Activated T-helper 1 cell treated with anti-CD3 and anti-CD28 coated beads, Interleukin-12 subunit alpha, Interleukin-12 subunit beta, Interleukin-2, Interleukin-4 antibody, amounts not matched to agents 30 ng/mL and 10 ng/mL and 1 ng/mL, durations not matched to agents 14 hours and 24 hours and 36 hours (primary cell): ENCODE data around the gene HNRNPD. TPM values are rescaled to one million over a fixed set of nuclear protein-coding genes. Genes with fewer than 3 reads are reported as not detected.
"Not testable (repeated sequence)": the region's sequence is repeated elsewhere in the genome, so short reads cannot be mapped to it uniquely, and the experiment has no call there.

Experiments used
- DNase-seq: peaks from one replicate; pipeline ENCODE4 v3.0.0; 2021; ENCODE audit warnings: low spot score
- H3K27ac Mint-ChIP-seq: one replicate; pipeline ENCODE4 v1.8.0; 2021; ENCODE audit warnings: mild to moderate bottlenecking, mixed read lengths
- H3K27me3 Mint-ChIP-seq: one replicate; pipeline ENCODE4 v1.8.0; 2022; ENCODE audit warnings: mild to moderate bottlenecking, moderate library complexity, mixed read lengths; ENCODE audit not compliant: insufficient read depth
- H3K36me3 Mint-ChIP-seq: one replicate; pipeline ENCODE4 v1.8.0; 2021; ENCODE audit warnings: low read depth, mixed read lengths
- H3K4me1 Mint-ChIP-seq: one replicate; pipeline ENCODE4 v1.8.0; 2021; ENCODE audit warnings: low read depth, mixed read lengths
- H3K4me3 Mint-ChIP-seq: one replicate; pipeline ENCODE4 v1.8.0; 2021; ENCODE audit warnings: mild to moderate bottlenecking, moderate library complexity, mixed read lengths
- H3K9me3 Mint-ChIP-seq: one replicate; pipeline ENCODE4 v1.8.0; 2021; ENCODE audit warnings: mixed read lengths
- intact Hi-C: fragments of 100-400 bp; cut with micrococcal nuclease; formaldehyde crosslinking; loops from one replicate; pipeline ENCODE4 v1.15.1; 2024
- total RNA-seq: library from RNA; stranded (reverse); gene quantifications from 2 replicates; pipeline ENCODE4 v1.2.3, GENCODE V29; 2022

HNRNPD gene, protein sequence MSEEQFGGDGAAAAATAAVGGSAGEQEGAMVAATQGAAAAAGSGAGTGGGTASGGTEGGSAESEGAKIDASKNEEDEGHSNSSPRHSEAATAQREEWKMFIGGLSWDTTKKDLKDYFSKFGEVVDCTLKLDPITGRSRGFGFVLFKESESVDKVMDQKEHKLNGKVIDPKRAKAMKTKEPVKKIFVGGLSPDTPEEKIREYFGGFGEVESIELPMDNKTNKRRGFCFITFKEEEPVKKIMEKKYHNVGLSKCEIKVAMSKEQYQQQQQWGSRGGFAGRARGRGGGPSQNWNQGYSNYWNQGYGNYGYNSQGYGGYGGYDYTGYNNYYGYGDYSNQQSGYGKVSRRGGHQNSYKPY
- 434 and 438 TPM in 2 replicates for total RNA-seq

DNA sequence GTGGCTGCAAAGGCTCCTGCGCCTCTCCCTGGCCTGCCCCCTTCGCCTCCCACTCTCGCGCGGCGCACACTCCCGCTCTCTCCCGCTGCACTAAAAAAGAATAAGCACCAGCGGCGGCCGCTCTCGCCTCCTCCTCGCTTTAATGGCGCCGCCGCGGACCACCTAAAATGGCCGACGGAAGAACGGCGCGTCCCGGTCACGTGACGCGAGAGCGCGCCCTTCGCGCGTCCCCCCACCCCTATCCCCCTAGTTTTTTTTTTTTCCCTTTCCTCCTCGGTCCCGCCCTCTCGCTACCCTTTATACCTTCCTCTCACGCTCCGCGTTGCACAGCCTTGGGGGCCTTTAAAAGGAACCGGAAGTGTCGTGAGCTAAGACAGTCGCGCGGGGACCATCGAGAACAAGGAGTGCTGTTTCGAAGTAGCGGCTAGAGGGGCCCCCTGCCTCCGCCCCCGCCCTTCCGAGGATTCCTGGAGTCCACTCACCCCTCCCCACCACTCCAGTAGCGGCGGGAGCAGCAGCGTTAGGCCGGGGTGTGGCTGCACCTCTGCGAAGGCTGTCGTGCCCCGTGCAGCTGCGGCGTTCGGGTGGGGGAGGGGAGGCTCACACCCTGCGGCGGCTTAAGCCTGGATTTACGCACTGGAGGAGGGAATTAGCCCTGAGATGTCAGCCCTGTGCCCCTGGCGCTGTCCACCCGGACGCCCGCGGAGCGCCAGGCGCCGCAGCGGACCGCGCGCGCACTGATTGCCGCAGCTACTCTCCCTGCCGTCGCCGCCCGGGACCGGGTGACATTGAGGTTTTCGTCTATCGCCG lies at the start of gene HNRNPD:
Gene HNRNPD (minus strand): TSS at position 176 of the 810 bp plus-strand sequence. CDS start 313 bp downstream, outside the sequence.
- H3K4me1 Mint-ChIP-seq: peaks cover 37% of the 10 kb centered on the region
- H3K27me3 Mint-ChIP-seq: peaks cover 2% of the 10 kb centered on the region
- DNase-seq: peak; percentile 92
- intact Hi-C loops: loop anchor here (1.0 to 10.0 kb wide), 13 partner anchors 21 to 1081 kb away; partner anchors contain the start of genes COQ2, HELQ, PLAC8 and RASGEF1B
- H3K36me3 Mint-ChIP-seq: peaks cover 44% of the 10 kb centered on the region
- no peaks in the 10 kb centered on the region for H3K9me3 Mint-ChIP-seq
- H3K4me3 Mint-ChIP-seq: peak within 1 kb of the TSS; percentile 99
- H3K27ac Mint-ChIP-seq: peak within 1 kb of the TSS; percentile 100

DNA sequence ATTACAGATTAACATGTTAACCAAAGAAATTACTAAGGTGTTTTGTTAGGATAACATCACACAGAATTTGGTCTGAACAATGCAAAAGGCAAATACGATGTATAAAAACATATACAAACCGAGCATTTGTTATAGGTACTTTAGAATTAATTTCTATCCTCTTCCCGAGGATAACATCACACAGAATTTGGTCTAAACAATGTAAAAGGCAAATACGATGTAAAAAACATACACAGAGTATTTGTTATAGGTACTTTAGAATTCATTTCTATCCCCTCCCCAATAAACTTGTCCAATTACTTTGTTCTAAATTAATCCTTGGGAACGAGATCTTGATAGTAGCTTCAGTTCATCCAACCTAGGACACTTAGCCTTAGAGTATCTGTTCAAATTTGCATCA lies 48.8 kb upstream of the HNRNPD start:
- Mint-ChIP-seq H3K4me1 (peaks cover 39% of the 10 kb centered on the region), H3K9me3 (no peaks in the 10 kb centered on the region), H3K27ac (no peak overlapping the region), H3K27me3 (peaks cover 14% of the 10 kb centered on the region), H3K4me3 (no peak overlapping the region), H3K36me3 (peaks cover 54% of the 10 kb centered on the region)
- intact Hi-C loops: no loop called here
- DNase-seq: no peak

DNA sequence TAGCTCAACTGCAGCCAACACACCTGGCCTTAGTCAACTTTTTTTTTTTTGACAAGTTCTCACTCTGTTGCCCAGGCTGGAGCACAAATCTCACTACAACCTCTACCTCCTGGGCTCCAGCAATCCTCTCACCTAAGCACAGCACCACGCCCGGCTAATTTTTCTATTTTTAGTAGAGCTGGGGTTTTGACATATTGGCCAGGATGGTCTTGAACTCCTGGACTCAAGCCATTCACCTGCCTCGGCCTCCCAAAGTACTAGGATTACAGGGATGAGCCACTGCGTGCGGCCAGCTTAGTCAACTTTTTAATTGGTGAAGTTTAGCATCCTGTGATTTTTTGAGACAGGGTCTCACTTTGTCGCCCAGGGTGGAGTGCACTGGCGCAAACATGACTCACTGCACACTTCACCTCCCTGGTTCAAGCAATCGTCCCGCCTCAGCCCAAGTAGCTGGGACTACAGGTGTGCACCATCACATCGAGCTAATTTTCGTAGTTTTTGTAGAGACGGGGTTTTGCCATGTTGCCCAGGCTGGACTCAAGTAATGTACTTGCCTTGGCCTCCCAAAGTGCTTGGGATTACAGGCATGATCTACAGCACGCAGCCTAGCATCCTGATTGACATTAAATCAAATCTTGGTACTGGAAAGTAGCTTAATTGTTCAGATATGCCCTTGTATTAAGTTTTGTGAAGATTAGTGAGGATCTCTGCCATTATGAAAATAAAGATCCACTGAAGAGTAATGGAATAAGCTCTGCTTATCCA lies 48.2 kb upstream of the HNRNPD start:
- Mint-ChIP-seq H3K4me1 (peaks cover 33% of the 10 kb centered on the region), H3K27me3 (peaks cover 18% of the 10 kb centered on the region), H3K4me3 (no peak overlapping the region), H3K36me3 (peaks cover 48% of the 10 kb centered on the region), H3K9me3 (no peaks in the 10 kb centered on the region), H3K27ac (no peak overlapping the region)
- no peak for DNase-seq
- intact Hi-C loops: no loop called here

DNA sequence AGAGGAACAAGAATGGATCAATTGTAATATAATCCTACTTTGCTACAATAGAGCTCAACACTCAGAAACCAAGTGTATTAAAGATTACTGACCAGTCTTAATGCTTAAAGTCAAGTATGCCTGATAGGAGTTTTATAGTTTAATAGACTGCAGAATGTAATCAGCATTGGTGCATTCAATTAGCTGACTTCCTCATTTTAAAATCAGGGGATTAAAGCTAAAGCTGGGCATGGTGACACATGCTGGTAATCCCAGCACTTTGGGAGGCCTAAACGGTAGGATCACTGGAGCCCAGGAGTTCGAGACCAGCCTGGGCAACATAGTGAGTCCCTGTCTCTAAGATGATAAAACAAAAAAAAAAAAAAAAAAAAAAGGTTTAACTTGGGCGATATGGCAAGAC lies 45.7 kb upstream of the HNRNPD start:
- no peaks in the 10 kb centered on the region for H3K9me3 Mint-ChIP-seq
- peaks cover 25% of the 10 kb centered on the region for H3K36me3 Mint-ChIP-seq
- no peak overlapping the region for H3K27ac Mint-ChIP-seq
- H3K27me3 Mint-ChIP-seq: peaks cover 27% of the 10 kb centered on the region
- intact Hi-C loops: no loop called here
- H3K4me1 Mint-ChIP-seq: peaks cover 7% of the 10 kb centered on the region
- no peak overlapping the region for H3K4me3 Mint-ChIP-seq
- DNase-seq: no peak

DNA sequence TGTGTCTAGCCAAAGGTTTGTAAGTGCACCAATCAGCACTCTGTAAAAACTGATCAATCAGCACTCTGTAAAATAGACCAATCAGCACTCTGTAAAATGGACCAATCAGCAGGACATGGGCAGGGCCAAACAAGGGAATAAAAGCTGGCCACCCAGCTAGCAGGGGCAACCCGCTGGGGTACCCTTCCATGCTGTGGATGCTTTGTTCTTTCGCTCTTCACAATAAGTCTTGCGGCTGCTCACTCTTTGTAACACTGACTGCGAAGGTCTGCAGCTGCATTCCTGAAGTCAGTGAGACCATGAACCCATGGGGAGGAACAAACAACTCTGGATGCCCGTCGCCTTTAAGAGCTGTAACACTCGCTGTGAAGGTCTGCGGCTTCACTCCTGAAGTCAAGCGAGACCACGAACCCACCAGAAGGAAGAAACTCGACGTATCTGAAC lies 42.2 kb upstream of the HNRNPD start:
- Mint-ChIP-seq H3K27me3 (peaks cover 27% of the 10 kb centered on the region), H3K4me3 (no peak overlapping the region), H3K4me1 (no peaks in the 10 kb centered on the region)

DNA sequence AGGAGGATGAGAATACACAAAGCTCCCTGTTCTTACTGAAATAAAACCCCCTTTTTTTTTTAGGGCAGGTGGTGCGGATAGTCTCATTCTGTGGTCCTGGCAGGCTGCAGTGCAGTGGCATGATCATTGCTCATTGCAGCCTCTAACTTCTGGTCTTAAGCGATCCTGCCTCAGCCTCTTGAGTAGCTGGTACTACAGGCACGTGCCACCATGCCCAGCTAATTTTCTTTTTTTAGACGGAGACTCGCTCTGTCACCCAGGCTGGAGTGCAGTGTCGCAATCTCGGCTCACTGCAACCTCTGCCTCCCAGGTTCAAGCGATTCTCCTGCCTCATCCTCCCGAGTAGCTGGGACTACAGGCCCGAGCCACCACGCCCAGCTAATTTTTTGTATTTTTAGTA lies 41.3 kb upstream of the HNRNPD start:
- H3K27ac Mint-ChIP-seq, H3K4me3 Mint-ChIP-seq, H3K4me1 Mint-ChIP-seq, DNase-seq, H3K9me3 Mint-ChIP-seq, intact Hi-C loops, H3K36me3 Mint-ChIP-seq: not testable (repeated sequence)
- H3K27me3 Mint-ChIP-seq: peaks cover 24% of the 10 kb centered on the region

More for the DNA sequence above, 42.2 kb upstream of the HNRNPD start:
- no peak overlapping the region for H3K27ac Mint-ChIP-seq
- H3K36me3 Mint-ChIP-seq: no peaks in the 10 kb centered on the region
- H3K9me3 Mint-ChIP-seq: no peaks in the 10 kb centered on the region
- intact Hi-C loops: no loop called here
- no peak for DNase-seq

DNA sequence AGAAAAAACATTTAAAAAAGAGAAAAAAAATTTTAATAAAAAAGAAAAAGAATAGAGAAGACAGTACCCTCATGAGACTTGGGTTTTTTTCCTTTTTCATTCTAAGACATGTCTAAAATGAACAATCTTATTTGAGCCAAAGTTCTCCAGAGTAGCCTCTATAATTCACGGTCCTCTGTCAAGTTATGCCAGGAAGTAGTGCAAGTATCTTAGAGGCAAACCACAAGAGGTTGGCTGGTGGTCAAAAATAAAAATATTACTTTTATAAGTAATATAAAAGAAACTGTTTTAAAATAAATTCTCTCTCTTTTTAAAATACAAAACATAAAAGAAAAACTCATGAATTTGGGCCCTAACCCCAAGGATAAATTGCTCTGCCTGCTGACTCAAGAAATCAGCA lies 29.9 kb upstream of the HNRNPD start:
- no peak overlapping the region for H3K27ac Mint-ChIP-seq
- no peaks in the 10 kb centered on the region for H3K4me1 Mint-ChIP-seq
- intact Hi-C loops: no loop called here
- no peak for DNase-seq
- H3K4me3 Mint-ChIP-seq: no peak overlapping the region
- peaks cover 15% of the 10 kb centered on the region for H3K27me3 Mint-ChIP-seq
- H3K36me3 Mint-ChIP-seq: no peaks in the 10 kb centered on the region
- no peaks in the 10 kb centered on the region for H3K9me3 Mint-ChIP-seq

DNA sequence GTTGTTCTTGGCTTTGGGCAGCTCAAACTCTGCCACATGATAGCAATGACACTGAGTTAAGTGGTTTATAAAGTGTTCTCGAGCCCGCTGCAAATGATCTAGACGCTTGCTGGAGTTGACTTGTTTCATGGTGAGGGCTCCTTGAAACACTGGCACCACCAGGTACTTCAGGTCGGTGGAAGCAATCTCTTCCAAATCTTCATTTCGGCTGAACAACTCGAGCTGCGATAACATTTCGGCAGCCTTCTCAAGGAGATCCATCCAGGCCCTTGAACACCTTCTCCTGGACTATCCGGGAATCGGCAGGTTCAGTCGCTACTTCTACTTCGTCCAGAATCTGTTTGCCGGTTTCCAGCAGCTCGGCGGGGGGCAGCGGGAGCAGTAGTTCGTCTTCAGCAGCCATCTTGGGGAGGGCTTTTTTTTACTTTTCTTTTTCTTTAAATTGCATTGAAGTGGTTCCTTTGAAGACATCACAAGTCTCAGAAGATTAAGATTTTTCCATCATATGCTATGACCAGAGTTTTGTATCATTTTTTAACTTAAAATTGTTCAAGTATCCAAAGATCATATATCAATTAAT lies 28.5 kb upstream of the HNRNPD start:
- H3K9me3 Mint-ChIP-seq: no peaks in the 10 kb centered on the region
- H3K27ac Mint-ChIP-seq: no peak overlapping the region
- H3K4me1 Mint-ChIP-seq: no peaks in the 10 kb centered on the region
- H3K27me3 Mint-ChIP-seq: peaks cover 15% of the 10 kb centered on the region
- H3K36me3 Mint-ChIP-seq: no peaks in the 10 kb centered on the region
- intact Hi-C loops: no loop called here
- no peak for DNase-seq
- H3K4me3 Mint-ChIP-seq: no peak overlapping the region

DNA sequence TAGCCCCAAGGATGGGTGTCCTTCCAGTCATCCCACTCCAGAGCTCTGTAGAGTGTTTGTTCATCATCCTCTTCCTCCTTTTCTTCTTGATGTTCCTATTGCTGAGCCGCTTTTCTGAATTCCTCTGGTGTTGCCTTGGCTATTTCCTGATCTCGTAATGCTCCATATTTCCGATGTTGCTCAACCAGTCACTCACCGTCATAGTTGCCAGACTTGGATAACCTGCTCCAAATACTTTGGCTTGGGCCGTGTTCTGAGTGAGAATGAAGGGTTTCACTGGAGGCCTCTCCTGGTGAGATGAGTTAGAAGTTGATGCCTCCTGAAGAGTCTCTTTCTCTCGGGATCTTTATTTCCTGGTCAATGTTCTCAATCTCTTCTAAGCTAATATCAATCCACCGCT lies 27.8 kb upstream of the HNRNPD start:
- H3K9me3 Mint-ChIP-seq: no peaks in the 10 kb centered on the region
- DNase-seq: no peak
- intact Hi-C loops: no loop called here
- no peaks in the 10 kb centered on the region for H3K36me3 Mint-ChIP-seq
- H3K4me1 Mint-ChIP-seq: no peaks in the 10 kb centered on the region
- H3K4me3 Mint-ChIP-seq: no peak overlapping the region
- H3K27ac Mint-ChIP-seq: peak overlapping the region; percentile 38
- H3K27me3 Mint-ChIP-seq: peaks cover 15% of the 10 kb centered on the region

DNA sequence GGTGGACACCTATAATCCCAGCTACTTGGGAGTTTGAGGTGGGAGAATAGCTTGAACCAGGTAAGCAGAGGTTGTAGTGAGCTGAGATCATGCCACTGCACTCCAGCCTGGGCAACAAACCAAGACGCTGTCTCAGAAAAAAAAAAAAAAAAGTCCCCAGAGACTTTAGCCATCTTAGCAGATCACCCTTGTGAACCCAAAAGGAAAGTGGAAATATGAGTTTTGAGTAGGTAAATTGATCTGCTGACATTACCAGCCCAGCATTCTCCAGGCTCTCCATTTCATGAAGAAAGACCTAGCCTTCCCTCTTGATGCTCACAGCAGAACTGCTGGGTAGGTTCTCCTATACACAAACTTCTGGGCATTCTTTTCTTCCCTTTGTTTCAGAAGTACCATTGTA lies 24.5 kb upstream of the HNRNPD start:
- Mint-ChIP-seq H3K27me3 (peaks cover 14% of the 10 kb centered on the region), H3K4me1 (no peaks in the 10 kb centered on the region), H3K9me3 (no peaks in the 10 kb centered on the region), H3K4me3 (no peak overlapping the region), H3K36me3 (no peaks in the 10 kb centered on the region), H3K27ac (no peak overlapping the region)
- no peak for DNase-seq
- intact Hi-C loops: no loop called here

DNA sequence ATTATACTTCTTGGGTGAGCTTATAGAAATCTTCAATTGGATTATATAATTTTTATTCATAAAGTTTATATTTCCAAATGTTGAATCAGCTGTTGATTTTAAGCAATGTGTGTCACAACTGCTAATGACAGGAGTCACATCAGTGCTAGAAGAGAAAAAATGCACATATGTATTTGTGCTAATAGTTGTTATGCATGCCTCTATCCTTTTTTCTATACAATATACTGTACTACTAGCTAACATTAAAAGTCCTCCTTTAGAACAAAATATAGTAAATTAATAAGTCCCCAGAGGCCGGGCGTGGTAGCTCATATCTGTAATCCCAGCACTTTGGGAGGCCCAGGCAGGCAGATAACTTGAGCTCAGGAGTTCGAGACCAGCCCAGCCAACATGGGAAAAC lies 23.7 kb upstream of the HNRNPD start:
- H3K27ac Mint-ChIP-seq: no peak overlapping the region
- no peaks in the 10 kb centered on the region for H3K4me1 Mint-ChIP-seq
- peaks cover 13% of the 10 kb centered on the region for H3K27me3 Mint-ChIP-seq
- H3K36me3 Mint-ChIP-seq: no peaks in the 10 kb centered on the region
- H3K4me3 Mint-ChIP-seq: no peak overlapping the region
- intact Hi-C loops: no loop called here
- no peaks in the 10 kb centered on the region for H3K9me3 Mint-ChIP-seq
- DNase-seq: no peak

DNA sequence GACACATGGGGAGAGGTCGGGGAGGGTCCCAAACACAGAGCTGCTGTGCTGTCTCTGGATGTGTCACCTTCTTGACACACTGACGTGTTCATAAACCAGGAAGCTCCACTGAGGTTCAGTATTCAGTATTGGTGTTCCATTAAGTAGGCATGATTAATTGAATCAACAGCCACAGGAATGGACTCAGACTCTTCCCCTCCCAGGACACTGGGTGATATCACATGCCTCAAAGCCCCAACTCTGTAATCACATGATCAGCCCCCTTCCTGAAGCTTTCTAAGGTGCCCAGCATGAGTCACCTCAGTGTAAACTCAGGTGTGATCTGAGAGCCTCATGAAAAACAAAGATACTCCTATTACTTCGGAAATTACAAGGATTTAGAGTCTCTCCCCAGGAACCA lies 21.1 kb upstream of the HNRNPD start:
- Mint-ChIP-seq H3K27ac (no peak overlapping the region), H3K4me1 (no peaks in the 10 kb centered on the region), H3K27me3 (peaks cover 2% of the 10 kb centered on the region), H3K9me3 (no peaks in the 10 kb centered on the region), H3K36me3 (no peaks in the 10 kb centered on the region), H3K4me3 (no peak overlapping the region)
- DNase-seq: no peak
- intact Hi-C loops: no loop called here
